Measurements from ENCODE around the gene SGSH. TPM values are rescaled to one million over a fixed set of nuclear protein-coding genes. Genes with fewer than 3 reads are reported as not detected.
A peak's percentile ranks its signal among the peaks of the same experiment; 100 is the strongest.

SGSH gene
- total RNA-seq, 1 donor from 2014 or later = 24.0 TPM

- Histone ChIP-seq H3K4me2 (ENCODE audit: low read length) (no peak overlapping the region), H3K79me2 (ENCODE audit: insufficient read depth, low read length) (peaks cover 6% of the 10 kb centered on the region), H3K27ac (ENCODE audit: low read depth, low read length) (no peak overlapping the region), H2AFZ (ENCODE audit: low read depth, low read length) (no peak overlapping the region), H3K36me3 (ENCODE audit: insufficient read depth, low read length) (no peaks in the 10 kb centered on the region), H3K27me3 (ENCODE audit: insufficient read depth, low read length) (no peaks in the 10 kb centered on the region), H3K9ac (ENCODE audit: low read length) (no peak overlapping the region), H3K9me3 (ENCODE audit: insufficient read depth, low read depth, low read length) (no peaks in the 10 kb centered on the region), H3K4me1 (ENCODE audit: insufficient read depth, low read length) (peaks cover 2% of the 10 kb centered on the region), H3K4me3 (ENCODE audit: insufficient read depth, low read depth, low read length) (no peak overlapping the region), H4K20me1 (ENCODE audit: insufficient read depth, low read length) (peaks cover 29% of the 10 kb centered on the region)
- Mint-ChIP-seq H3K4me3 (ENCODE audit: unreplicated experiment) (peak overlapping the region; percentile 34), H3K4me1 (ENCODE audit: low read depth, unreplicated experiment) (peaks cover 22% of the 10 kb centered on the region), H3K27me3 (ENCODE audit: low read depth, unreplicated experiment) (no peaks in the 10 kb centered on the region), H3K9me3 (ENCODE audit: unreplicated experiment) (peaks cover 3% of the 10 kb centered on the region), H3K36me3 (ENCODE audit: low read depth, unreplicated experiment) (peaks cover 23% of the 10 kb centered on the region), H3K27ac (ENCODE audit: unreplicated experiment) (no peak overlapping the region)
- FAIRE-seq = no peak
- peak; percentile 54 for DNase-seq (ENCODE audit: low read depth)
- no peak for TF ChIP-seq EZH2 (IDR thresholded peaks at IDR 0.05; ENCODE audit: insufficient read depth, low read length)
- no peak for TF ChIP-seq CTCF (IDR thresholded peaks at IDR 0.05; ENCODE audit: insufficient read depth, low read depth, low read length)
Observed at GRCh38 chr17:80267391-80267790, 47.3 kb upstream of the SGSH start.

GRCh38 chr17:80265205-80266068 lies 45.3 kb upstream of the SGSH start:
- Mint-ChIP-seq H3K4me1 (ENCODE audit: low read depth, unreplicated experiment) (peaks cover 32% of the 10 kb centered on the region), H3K4me3 (ENCODE audit: unreplicated experiment) (peak overlapping the region; percentile 81), H3K27me3 (ENCODE audit: low read depth, unreplicated experiment) (no peaks in the 10 kb centered on the region), H3K9me3 (ENCODE audit: unreplicated experiment) (no peaks in the 10 kb centered on the region), H3K36me3 (ENCODE audit: low read depth, unreplicated experiment) (peaks cover 16% of the 10 kb centered on the region), H3K27ac (ENCODE audit: unreplicated experiment) (no peak overlapping the region)
- no peaks in the 10 kb centered on the region for H3K9me3 ChIP-seq (ENCODE audit: insufficient read depth, low read depth, low read length)
- no peak overlapping the region for H3K27ac ChIP-seq (ENCODE audit: low read depth, low read length)
- peak; percentile 41 for DNase-seq (ENCODE audit: low read depth)
- H4K20me1 ChIP-seq (ENCODE audit: insufficient read depth, low read length) = peaks cover 26% of the 10 kb centered on the region
- no peak overlapping the region for H2AFZ ChIP-seq (ENCODE audit: low read depth, low read length)
- H3K4me3 ChIP-seq (ENCODE audit: insufficient read depth, low read depth, low read length) = no peak overlapping the region
- H3K9ac ChIP-seq (ENCODE audit: low read length) = no peak overlapping the region
- peaks cover 6% of the 10 kb centered on the region for H3K79me2 ChIP-seq (ENCODE audit: insufficient read depth, low read length)
- H3K4me2 ChIP-seq (ENCODE audit: low read length) = no peak overlapping the region
- FAIRE-seq = no peak
- H3K4me1 ChIP-seq (ENCODE audit: insufficient read depth, low read length) = peaks cover 7% of the 10 kb centered on the region
- no peaks in the 10 kb centered on the region for H3K27me3 ChIP-seq (ENCODE audit: insufficient read depth, low read length)
- H3K36me3 ChIP-seq (ENCODE audit: insufficient read depth, low read length) = no peaks in the 10 kb centered on the region
- TF ChIP-seq EZH2 (IDR thresholded peaks at IDR 0.05; ENCODE audit: insufficient read depth, low read length) (no peak), CTCF (IDR thresholded peaks at IDR 0.05; ENCODE audit: insufficient read depth, low read depth, low read length) (no peak)
